Endothelial cell of umbilical vein (primary cell): ENCODE data around the gene SRGAP3.

ENCODE experiments used
- CTCF ChIP-seq, 2 donors: IDR thresholded peaks; 1 replicate in 1 of 2; 2 replicates in 1 of 2; pipeline ENCODE4 v1.5.1; 2011; ENCODE audit warnings: low read length in 2 of 2, mild to moderate bottlenecking in 2 of 2, moderate library complexity in 2 of 2, control low read depth in 1 of 2, inconsistent platforms in 1 of 2, low read depth in 1 of 2; ENCODE audit not compliant: insufficient read depth in 1 of 2; ENCODE audit errors: extremely low read depth in 1 of 2
- EZH2 ChIP-seq: IDR thresholded peaks from 2 replicates; pipeline ENCODE4 v1.6.1; 2012; ENCODE audit warnings: borderline replicate concordance, low read depth, mild to moderate bottlenecking, moderate library complexity, low read length, inconsistent platforms; ENCODE audit not compliant: severe bottlenecking
- POLR2A ChIP-seq: IDR thresholded peaks from 2 replicates; pipeline ENCODE4 v1.6.1; 2012; ENCODE audit warnings: low read depth, mild to moderate bottlenecking, control low read depth, low read length
- TF ChIP-seq, protein P1 (sequence below): IDR thresholded peaks from 2 replicates; pipeline ENCODE4 v1.6.1; 2011; ENCODE audit not compliant: insufficient read depth, insufficient read length

GRCh38 chr3:9201266-9201665, 48.2 kb downstream of the SRGAP3 start:
- TF ChIP-seq POLR2A = no peak
- no peak for TF ChIP-seq EZH2
- no peak for TF ChIP-seq CTCF (IDR thresholded peaks at IDR 0.05; ENCODE audit: extremely low read depth in 1 of 2, insufficient read depth in 1 of 2, low read depth in 1 of 2, low read length in 2 of 2)
- TF ChIP-seq, protein P1, sequence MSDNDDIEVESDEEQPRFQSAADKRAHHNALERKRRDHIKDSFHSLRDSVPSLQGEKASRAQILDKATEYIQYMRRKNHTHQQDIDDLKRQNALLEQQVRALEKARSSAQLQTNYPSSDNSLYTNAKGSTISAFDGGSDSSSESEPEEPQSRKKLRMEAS = no peak
